DOHH2 (cell line): Measurements from ENCODE around the gene TPCN2.

Experiments used
- H3F3A ChIP-seq: fragments of 200-600 bp; sonication (generic), shearing (Covaris generic); 2 replicates; pipeline ENCODE4 v1.6.0; 2016; ENCODE audit warnings: antibody characterized with exemption, mild to moderate bottlenecking; ENCODE audit not compliant: control insufficient read depth, insufficient read depth
- H3K27ac ChIP-seq: fragments of 200-600 bp; sonication (generic); 2 replicates; pipeline ENCODE4 v1.5.1; 2014; ENCODE audit warnings: low read depth, mild to moderate bottlenecking, low read length, moderate library complexity
- H3K27me3 ChIP-seq: fragments of 200-600 bp; sonication (generic); 2 replicates; pipeline ENCODE4 v1.6.1; 2014; ENCODE audit warnings: mild to moderate bottlenecking, low read length, mixed read lengths; ENCODE audit not compliant: control insufficient read depth
- H3K36me3 ChIP-seq: fragments of 200-600 bp; sonication (generic); 2 replicates; pipeline ENCODE4 v1.6.1; 2014; ENCODE audit warnings: mild to moderate bottlenecking, low read length, moderate library complexity, mixed read lengths; ENCODE audit not compliant: control insufficient read depth
- H3K4me1 ChIP-seq: fragments of 200-600 bp; sonication (generic); 2 replicates; pipeline ENCODE4 v1.6.1; 2014; ENCODE audit warnings: mild to moderate bottlenecking, low read length, mixed read lengths; ENCODE audit not compliant: control insufficient read depth
- H3K4me2 ChIP-seq: fragments of 200-600 bp; sonication (generic); 2 replicates; pipeline ENCODE4 v1.6.0; 2014; ENCODE audit warnings: mild to moderate bottlenecking, low read length, moderate library complexity
- H3K4me3 ChIP-seq: fragments of 200-600 bp; sonication (generic); 2 replicates; pipeline ENCODE4 v1.5.1; 2014; ENCODE audit warnings: mild to moderate bottlenecking, low read length, mixed read lengths
- H3K79me2 ChIP-seq: fragments of 200-600 bp; sonication (generic); 2 replicates; pipeline ENCODE4 v1.6.1; 2014; ENCODE audit warnings: mild to moderate bottlenecking, low read length, mixed read lengths; ENCODE audit not compliant: control insufficient read depth
- H3K9me2 ChIP-seq: fragments of 200-600 bp; sonication (generic); replicated peaks from 2 replicates; pipeline ENCODE4 v1.6.1; 2014; ENCODE audit warnings: mild to moderate bottlenecking, low read length, mixed read lengths; ENCODE audit not compliant: control insufficient read depth
- H3K9me3 ChIP-seq: fragments of 200-600 bp; sonication (generic); 2 replicates; pipeline ENCODE4 v1.6.1; 2014; ENCODE audit warnings: antibody characterized with exemption, low read length, mixed read lengths; ENCODE audit not compliant: control insufficient read depth, insufficient read depth
- H4K20me1 ChIP-seq: fragments of 200-600 bp; sonication (generic); 2 replicates; pipeline ENCODE4 v1.6.0; 2014; ENCODE audit warnings: low read depth, mild to moderate bottlenecking, antibody characterized with exemption, low read length, moderate library complexity; ENCODE audit not compliant: control insufficient read depth, insufficient read depth
- EZH2phosphoT487 ChIP-seq: fragments of 200-600 bp; sonication (generic); IDR thresholded peaks from 2 replicates; pipeline ENCODE4 v1.6.1; 2017; ENCODE audit warnings: borderline replicate concordance, mild to moderate bottlenecking, antibody characterized with exemption, low read length, moderate library complexity, mixed read lengths
- TF ChIP-seq, protein P1 (sequence below): fragments of 200-600 bp; sonication (generic); IDR thresholded peaks from one replicate; pipeline ENCODE4 v1.5.1; 2014; ENCODE audit warnings: antibody characterized with exemption, mild to moderate bottlenecking, low read depth, low read length; ENCODE audit not compliant: poor library complexity, severe bottlenecking

The TPCN2 gene

DNA sequence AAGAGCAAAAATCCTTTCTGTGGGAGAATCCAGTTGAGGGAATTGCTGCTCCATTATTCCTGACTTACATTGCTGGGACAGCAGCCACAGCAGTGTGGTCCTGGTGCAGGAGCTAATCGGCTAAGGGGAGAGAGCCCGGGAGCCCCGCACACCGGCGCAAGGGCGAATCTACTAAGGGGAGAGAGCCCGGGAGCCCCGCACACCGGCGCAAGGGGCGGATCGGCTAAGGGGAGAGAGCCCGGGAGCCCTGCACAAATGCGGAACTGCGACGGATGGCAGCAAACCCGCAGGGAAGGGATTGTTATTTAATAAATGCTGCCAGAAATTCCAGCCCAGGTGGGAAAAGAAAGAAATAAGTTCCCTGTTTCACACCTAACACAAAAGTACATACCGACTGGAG is 43.5 kb downstream of the TPCN2 start:
- TF ChIP-seq, protein P1, sequence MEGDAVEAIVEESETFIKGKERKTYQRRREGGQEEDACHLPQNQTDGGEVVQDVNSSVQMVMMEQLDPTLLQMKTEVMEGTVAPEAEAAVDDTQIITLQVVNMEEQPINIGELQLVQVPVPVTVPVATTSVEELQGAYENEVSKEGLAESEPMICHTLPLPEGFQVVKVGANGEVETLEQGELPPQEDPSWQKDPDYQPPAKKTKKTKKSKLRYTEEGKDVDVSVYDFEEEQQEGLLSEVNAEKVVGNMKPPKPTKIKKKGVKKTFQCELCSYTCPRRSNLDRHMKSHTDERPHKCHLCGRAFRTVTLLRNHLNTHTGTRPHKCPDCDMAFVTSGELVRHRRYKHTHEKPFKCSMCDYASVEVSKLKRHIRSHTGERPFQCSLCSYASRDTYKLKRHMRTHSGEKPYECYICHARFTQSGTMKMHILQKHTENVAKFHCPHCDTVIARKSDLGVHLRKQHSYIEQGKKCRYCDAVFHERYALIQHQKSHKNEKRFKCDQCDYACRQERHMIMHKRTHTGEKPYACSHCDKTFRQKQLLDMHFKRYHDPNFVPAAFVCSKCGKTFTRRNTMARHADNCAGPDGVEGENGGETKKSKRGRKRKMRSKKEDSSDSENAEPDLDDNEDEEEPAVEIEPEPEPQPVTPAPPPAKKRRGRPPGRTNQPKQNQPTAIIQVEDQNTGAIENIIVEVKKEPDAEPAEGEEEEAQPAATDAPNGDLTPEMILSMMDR = no peak
- no peak for TF ChIP-seq EZH2phosphoT487
- Histone ChIP-seq H3K9me2 (no peaks in the 10 kb centered on the region), H3K9me3 (no peaks in the 10 kb centered on the region), H3K4me2 (no peak overlapping the region), H3K79me2 (no peaks in the 10 kb centered on the region), H3K4me1 (peaks cover 4% of the 10 kb centered on the region; the same call in 1 of the 2 replicates), H3K36me3 (peaks cover 13% of the 10 kb centered on the region; the same call in 1 of the 2 replicates), H3K4me3 (no peak overlapping the region), H3K27ac (no peak overlapping the region), H3K27me3 (no peaks in the 10 kb centered on the region), H4K20me1 (peaks cover 10% of the 10 kb centered on the region; the same call in 1 of the 2 replicates), H3F3A (no peaks in the 10 kb centered on the region)

DNA sequence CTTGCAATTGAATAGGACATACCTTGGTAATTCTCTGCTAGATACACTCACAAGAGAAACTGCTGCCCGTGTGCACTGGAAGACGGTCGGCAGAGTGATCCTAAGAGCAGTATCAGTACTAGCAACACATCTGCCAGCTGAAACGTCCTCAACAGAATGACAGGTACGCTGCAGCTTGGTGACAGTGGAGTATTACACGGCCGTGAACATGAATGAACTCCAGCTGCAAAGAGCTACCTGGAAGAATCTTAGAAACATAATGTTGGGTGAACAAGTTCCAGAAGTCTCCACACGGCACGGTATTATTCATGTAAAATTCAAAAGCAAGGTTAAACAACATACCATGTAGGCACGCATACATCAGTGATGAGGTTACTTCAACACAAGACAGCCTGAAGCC is 44.4 kb downstream of the TPCN2 start:
- Histone ChIP-seq H3K4me2 (no peak overlapping the region), H3F3A (no peaks in the 10 kb centered on the region), H3K9me2 (no peaks in the 10 kb centered on the region), H3K9me3 (no peaks in the 10 kb centered on the region), H3K4me1 (peaks cover 4% of the 10 kb centered on the region; the same call in 1 of the 2 replicates), H3K4me3 (no peak overlapping the region), H3K79me2 (no peaks in the 10 kb centered on the region), H3K36me3 (peaks cover 12% of the 10 kb centered on the region; the same call in 1 of the 2 replicates), H3K27me3 (no peaks in the 10 kb centered on the region), H3K27ac (no peak overlapping the region), H4K20me1 (peaks cover 10% of the 10 kb centered on the region; the same call in 1 of the 2 replicates)
- TF ChIP-seq EZH2phosphoT487 = no peak
- TF ChIP-seq, protein P1 = no peak

DNA sequence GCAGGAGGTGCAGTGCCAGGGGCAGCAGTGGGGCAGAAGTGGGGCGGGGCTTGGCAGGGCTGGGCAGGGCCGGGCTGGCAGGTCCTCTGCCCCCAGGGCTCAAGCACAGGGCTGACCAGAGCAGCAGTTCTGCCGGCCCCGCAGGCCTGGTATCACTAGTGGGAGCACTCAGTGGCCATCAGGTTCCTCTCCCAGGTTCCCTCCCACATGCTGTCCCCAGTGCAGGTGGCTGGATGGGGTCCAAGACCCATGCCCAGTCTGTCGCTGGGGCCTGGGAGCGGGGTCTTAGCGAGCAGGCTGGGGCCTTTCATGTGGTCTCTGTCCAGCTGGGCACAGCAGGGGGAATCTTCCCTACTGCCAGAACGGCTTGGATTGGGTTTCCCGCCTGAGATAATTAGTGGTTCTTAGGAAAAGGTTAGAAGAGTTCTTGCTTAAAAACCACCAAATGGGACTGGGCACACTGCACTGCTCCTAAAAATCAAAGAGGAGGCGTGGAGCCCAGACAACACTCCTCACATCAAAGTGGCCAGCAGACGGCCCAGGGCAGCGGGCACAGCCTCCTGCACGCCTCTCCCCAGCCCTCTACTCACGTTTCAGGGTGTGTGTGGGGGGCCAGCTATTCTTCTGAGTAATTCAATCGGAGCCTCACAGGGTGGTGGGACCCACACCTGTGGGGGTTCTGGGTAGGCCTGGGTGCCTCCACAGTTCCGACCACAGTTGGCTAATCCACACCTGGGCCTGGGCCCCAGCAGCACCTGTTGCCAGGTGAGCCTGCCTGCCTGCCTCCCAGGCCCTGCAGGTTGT is 45.6 kb downstream of the TPCN2 start:
- TF ChIP-seq, protein P1 = no peak
- no peak for TF ChIP-seq EZH2phosphoT487
- no peaks in the 10 kb centered on the region for H3K79me2 ChIP-seq
- peaks cover 2% of the 10 kb centered on the region; the same call in 1 of the 2 replicates for H3K36me3 ChIP-seq
- H3F3A ChIP-seq = no peaks in the 10 kb centered on the region
- no peak overlapping the region for H3K27ac ChIP-seq
- H3K4me1 ChIP-seq = no peaks in the 10 kb centered on the region
- H4K20me1 ChIP-seq = peaks cover under 1% of the 10 kb centered on the region; the same call in 1 of the 2 replicates
- H3K9me3 ChIP-seq = no peaks in the 10 kb centered on the region
- no peak overlapping the region for H3K4me3 ChIP-seq
- no peaks in the 10 kb centered on the region for H3K27me3 ChIP-seq
- no peaks in the 10 kb centered on the region for H3K9me2 ChIP-seq
- no peak overlapping the region for H3K4me2 ChIP-seq
